ENCODE data around the gene NPY2R. TPM values are rescaled to one million over a fixed set of nuclear protein-coding genes. Genes with fewer than 3 reads are reported as not detected.

Gene NPY2R
- total RNA-seq, 1 donor from 2014 or later = not detected

DNA sequence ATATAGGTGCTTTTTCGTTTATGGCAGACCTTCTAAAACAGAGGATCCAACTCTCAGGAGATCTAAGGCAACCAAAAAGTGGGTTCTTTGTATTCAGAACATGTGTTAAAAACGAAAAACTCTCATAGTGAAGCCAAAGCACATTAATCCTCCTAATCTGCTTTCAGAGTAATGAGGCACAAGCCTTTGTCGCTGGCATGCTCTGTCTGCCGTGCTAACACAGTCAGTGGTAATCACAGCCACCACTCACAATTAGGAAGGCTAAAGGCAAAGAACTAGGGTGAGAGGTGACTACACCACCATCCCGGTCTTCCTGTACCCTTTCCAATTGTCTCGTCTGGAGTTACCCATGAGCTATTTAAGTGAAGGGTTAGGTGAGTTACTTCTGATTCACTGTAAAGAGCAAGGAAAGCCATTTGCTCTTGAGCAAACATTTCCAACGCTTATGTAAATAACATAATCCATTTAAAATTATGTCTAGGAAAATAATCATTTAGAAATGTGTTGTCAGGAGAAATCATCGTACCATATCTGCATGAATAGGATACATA is 40.7 kb downstream of the NPY2R start:
- intact Hi-C loops (cut with DNase I) = no loop called here
- Histone ChIP-seq H3K36me3 (no peaks in the 10 kb centered on the region), H3K27me3 (no peaks in the 10 kb centered on the region), H3K27ac (no peak overlapping the region), H3K9me3 (no peaks in the 10 kb centered on the region), H3K4me3 (no peak overlapping the region), H3K4me1 (no peaks in the 10 kb centered on the region)
- DNase-seq = no peak
- TF ChIP-seq, protein P1, sequence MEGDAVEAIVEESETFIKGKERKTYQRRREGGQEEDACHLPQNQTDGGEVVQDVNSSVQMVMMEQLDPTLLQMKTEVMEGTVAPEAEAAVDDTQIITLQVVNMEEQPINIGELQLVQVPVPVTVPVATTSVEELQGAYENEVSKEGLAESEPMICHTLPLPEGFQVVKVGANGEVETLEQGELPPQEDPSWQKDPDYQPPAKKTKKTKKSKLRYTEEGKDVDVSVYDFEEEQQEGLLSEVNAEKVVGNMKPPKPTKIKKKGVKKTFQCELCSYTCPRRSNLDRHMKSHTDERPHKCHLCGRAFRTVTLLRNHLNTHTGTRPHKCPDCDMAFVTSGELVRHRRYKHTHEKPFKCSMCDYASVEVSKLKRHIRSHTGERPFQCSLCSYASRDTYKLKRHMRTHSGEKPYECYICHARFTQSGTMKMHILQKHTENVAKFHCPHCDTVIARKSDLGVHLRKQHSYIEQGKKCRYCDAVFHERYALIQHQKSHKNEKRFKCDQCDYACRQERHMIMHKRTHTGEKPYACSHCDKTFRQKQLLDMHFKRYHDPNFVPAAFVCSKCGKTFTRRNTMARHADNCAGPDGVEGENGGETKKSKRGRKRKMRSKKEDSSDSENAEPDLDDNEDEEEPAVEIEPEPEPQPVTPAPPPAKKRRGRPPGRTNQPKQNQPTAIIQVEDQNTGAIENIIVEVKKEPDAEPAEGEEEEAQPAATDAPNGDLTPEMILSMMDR (IDR thresholded peaks at IDR 0.05) = no peak
- no peak for ATAC-seq

DNA sequence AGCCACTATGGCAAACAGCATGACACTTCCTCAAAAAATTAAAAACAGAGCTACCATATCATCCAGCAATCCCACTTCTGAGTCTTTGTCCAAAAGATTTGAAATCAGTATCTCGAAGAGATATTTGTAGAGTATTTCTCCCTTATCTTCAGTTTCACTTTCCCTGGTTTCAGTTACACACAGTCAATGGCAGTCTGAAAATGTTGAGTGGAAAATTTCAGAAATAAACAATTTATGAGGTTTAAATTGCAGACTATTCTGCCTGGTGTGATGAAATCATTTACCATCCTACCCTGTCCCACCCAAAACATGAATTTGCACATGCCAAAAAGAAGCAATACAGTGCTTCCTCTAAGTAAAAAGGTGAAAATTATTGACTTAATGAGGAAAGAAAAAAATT is 43.9 kb downstream of the NPY2R start:
- Histone ChIP-seq H3K4me1 (no peaks in the 10 kb centered on the region), H3K27ac (no peak overlapping the region), H3K36me3 (no peaks in the 10 kb centered on the region), H3K9me3 (no peaks in the 10 kb centered on the region), H3K27me3 (no peaks in the 10 kb centered on the region), H3K4me3 (no peak overlapping the region)
- intact Hi-C loops (cut with DNase I) = no loop called here
- TF ChIP-seq, protein P1 (IDR thresholded peaks at IDR 0.05) = no peak
- DNase-seq = no peak
- no peak for ATAC-seq

DNA sequence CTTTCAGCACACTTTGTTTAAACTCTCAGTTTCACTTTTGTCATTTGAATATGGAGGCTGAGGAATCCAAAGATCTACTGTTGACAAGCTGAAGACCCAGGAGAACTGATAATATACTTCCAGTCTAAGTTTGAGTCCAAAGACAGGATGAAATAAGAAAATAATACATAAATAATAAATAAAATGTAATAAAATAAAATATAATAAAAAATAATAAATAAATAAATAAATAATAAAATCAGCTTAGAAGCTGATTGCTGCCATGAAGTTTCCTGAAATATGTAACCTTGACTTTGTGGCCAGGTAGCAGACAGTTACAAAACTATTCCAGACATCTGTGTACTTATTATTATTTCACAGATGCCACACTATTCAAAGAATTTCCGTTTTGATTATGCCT is 55.0 kb downstream of the NPY2R start:
- TF ChIP-seq, protein P1 (IDR thresholded peaks at IDR 0.05) = no peak
- intact Hi-C loops (cut with DNase I) = no loop called here

DNA sequence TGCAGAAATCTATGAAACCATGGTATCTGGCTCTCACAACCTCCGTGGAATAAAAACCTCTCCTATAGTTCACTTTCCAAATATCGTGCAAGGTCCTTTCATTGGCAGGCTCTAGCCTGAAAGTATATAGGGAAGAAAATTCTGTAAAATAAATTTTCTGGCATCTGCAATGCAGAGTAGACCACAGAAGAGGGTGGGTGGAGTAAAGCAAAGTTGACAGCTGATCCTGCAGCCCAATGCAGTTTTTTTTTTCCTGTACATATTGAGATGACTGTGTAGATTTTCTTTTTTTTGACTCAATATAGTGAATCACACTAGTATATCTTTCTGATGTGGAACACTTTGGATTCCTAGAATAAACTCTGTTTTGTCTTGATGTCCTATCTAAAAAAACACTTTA is 56.7 kb downstream of the NPY2R start:
- H3K4me1 ChIP-seq = no peaks in the 10 kb centered on the region
- TF ChIP-seq, protein P1 (IDR thresholded peaks at IDR 0.05) = no peak
- no peak overlapping the region for H3K4me3 ChIP-seq
- intact Hi-C loops (cut with DNase I) = no loop called here
- H3K27me3 ChIP-seq = no peaks in the 10 kb centered on the region
- H3K27ac ChIP-seq = no peak overlapping the region
- DNase-seq (no peak), ATAC-seq (no peak)
- H3K36me3 ChIP-seq = no peaks in the 10 kb centered on the region
- H3K9me3 ChIP-seq = no peaks in the 10 kb centered on the region

More for the DNA sequence above, 55.0 kb downstream of the NPY2R start:
- no peaks in the 10 kb centered on the region for H3K36me3 ChIP-seq
- DNase-seq (no peak), ATAC-seq (no peak)
- H3K4me3 ChIP-seq = no peak overlapping the region
- H3K9me3 ChIP-seq = no peaks in the 10 kb centered on the region
- H3K4me1 ChIP-seq = no peaks in the 10 kb centered on the region
- no peak overlapping the region for H3K27ac ChIP-seq
- no peaks in the 10 kb centered on the region for H3K27me3 ChIP-seq

Other genes with a start within 250 kb of the NPY2R start
- 16.2 TPM for gene MAP9, start 168.3 kb downstream of the NPY2R start, total RNA-seq